Activated CD4-positive, alpha-beta T cell treated with anti-CD3 and anti-CD28 coated beads for 24 hours (primary cell): ENCODE measurements around the gene CLC.
"Not testable (repeated sequence)": the region's sequence is repeated elsewhere in the genome, so short reads cannot be mapped to it uniquely, and the experiment has no call there.

ENCODE experiments used
- DNase-seq, 2 donors: peaks; one replicate each; pipeline ENCODE4 v3.0.0-alpha.2; 2020; ENCODE audit warnings: low read depth in 2 of 2

CLC gene

GRCh38 chr19:39729594-39729993, 8.2 kb downstream of the CLC start:
- no peak for DNase-seq

DNA sequence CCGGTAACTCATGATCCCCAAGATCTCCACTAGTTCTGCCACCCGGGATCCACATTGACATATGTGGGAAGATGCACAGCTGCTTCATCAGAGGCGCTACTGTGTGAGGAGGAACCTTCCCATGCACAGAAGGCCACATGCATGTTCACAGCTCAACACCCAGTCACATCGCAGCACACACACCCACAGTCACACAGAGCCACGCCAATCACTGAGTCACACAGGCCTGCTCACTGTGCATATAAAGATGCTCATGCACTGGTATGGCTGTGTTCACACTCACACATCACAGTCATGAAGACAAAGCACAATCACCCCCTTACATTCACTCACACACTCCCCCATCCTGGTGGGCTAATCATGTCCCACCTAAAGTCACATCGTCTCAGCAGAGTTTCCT, 9.8 kb downstream of the CLC start:
- no peak for DNase-seq

DNA sequence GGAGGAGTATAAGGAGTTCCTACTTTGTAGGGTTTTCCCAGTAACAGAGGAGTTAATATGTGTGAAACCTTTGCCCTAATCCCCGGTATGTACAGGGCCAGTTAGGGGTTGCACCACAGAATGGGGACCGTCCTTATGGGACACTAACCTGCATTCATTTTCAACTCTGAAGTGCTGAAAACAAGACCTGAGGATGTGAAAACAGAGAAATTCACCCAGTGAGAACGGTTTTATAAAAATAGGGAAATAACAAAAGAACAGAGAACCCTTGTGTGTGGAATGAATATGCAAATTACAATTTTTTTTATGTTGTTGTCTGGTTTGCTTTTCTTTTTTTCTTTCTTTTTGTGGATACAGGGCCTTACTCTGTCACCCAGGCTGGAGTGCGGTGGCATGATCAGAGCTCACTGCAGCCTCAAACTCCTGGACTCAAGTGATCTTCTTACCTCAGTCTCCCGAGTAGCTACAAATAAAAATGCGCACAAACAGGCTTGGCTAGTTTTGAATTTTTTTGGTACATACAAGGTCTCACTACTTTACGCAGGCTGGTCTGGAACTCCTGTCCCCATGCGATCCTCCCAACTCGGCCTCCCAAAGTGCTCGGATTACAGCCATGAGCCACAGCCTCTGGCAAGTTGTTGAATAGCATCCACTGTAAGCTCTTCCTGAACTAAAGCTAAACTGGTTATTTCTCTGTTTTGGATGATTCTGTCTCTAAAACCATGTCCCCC, 10.6 kb downstream of the CLC start:
- no peak for DNase-seq

GRCh38 chr19:39725995-39726394, 11.8 kb downstream of the CLC start:
- no peak for DNase-seq

DNA sequence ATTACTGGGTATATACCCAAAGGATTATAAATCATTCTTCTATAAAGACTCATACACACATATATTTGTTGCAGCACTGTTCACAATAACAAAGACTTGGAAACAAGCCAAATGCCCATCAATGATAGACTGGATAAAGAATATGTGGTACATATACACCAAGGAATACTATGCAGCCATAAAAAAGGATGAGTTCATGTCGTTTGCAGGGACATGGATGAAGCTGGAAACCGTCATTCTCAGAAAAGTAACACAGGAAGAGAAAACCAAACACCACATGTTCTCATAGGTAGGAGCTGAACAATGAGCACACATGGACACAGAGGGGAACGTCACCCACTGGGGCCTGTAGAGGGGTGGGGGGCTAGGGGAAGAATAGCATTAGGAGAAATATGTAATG, 17.7 kb downstream of the CLC start:
- DNase-seq, result not testable (repeated sequence)

DNA sequence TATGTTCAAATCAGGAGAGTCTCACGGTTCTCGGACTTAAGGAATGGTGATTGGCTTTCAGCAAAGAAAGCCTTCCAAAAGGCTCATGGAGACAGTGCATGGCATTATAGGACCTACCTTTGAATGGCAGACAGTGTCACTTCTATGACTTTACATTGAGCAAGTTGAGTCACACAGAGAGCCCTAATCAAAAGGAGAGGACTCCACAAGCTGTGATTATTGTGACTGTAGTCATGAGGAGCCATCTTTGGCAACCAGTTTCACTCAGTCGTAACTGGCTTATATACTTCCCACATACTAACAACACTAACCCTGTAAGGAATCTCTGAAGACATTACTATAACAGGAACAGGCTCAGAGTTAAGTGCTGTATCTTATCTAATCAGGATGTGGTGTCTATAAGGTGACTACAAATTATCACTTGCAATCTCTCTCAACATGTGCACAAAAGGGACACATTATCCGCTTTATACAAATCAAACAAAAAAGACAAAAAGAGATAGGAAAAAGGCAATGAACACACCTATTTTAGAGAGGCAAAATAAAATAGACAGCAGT, 27.4 kb downstream of the CLC start:
- DNase-seq, result no peak

DNA sequence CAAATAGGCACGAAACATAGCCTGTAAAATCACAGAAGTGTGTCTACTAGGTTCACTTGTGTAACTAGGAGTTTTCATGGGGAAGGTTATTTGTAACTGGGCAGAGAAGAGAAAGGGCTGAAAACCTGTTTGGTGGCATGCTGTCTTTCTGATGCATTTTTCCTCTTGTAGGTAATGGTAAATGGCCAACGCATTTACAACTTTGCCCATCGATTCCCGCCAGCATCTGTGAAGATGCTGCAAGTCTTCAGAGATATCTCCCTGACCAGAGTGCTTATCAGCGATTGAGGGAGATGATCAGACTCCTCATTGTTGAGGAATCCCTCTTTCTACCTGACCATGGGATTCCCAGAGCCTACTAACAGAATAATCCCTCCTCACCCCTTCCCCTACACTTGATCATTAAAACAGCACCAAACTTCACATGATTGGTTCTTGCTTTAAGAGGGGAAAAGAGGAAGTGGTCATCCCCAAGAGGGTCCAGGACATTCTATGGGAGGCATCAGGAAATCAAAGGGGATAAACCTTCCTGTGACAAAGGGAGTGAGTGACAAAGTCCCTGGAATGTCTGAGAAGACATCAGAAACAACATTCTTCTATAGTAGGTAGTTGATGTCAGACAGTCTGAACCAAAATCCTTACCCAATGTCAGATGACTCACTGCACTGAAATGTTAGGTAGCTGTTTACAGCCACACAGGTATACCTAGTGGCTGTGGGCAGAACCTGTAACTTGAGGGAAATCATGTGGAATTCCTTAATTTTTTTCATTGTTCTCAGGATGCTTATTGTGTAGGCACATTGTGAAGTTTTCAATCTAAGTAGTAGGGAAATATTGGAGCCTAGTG, 28.6 kb downstream of the CLC start:
- no peak for DNase-seq

DNA sequence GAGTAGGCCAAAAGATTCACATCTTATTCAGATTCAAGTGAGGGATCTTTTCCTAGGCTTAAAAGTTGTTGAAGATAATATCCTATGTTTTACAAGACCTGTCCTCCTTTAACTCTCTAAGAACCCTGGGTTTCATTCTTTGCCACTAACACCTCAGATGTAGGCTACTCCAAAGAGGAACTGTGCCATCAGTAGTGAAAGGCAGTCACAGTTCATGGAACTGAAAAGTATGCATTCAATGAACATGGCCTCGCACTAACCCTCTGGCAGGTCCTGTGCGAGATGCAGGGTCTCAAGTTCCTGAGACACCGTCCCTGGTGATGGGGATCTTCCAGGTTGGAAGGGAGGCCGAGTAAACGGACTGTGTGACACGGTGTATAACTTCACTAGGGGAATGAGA, 29.2 kb downstream of the CLC start:
- DNase-seq, result no peak

GRCh38 chr19:39705578-39706188, 32.1 kb downstream of the CLC start:
- no peak for DNase-seq

- no peak for DNase-seq
These were observed 33.4 kb downstream of the CLC start, which contains the start of gene LGALS14 for GRCh38 chr19:39704181-39705044. Gene LGALS14, plus strand, starts transcription at chr19:39704481. Its CDS starts 48 bp downstream, at chr19:39704529.

- DNase-seq, result no peak
These were observed 36.5 kb downstream of the CLC start for GRCh38 chr19:39701291-39701690.

- no peak for DNase-seq
These were observed 39.3 kb downstream of the CLC start for GRCh38 chr19:39698535-39698934.

DNA sequence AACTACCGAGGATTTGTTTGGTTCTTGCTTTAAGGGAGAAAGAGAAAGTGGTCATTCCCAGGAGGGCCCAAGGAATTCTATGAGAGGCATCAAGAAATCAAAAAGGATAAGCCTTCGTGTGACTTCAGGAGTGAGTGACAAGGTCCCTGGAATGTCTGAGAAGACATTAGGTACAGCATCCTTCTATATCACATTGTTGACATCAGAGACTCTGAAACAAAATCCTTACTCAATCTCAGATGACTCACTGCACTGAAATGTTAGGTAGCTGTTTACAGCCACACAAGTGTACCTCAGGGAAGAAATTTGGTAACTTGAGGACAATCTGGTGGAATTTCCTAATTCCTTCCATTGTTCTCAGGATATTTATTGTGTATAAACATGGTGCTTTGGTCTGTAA, 41.4 kb downstream of the CLC start:
- DNase-seq, result no peak

- no peak for DNase-seq
These were observed 42.1 kb downstream of the CLC start for GRCh38 chr19:39695759-39696158.

DNA sequence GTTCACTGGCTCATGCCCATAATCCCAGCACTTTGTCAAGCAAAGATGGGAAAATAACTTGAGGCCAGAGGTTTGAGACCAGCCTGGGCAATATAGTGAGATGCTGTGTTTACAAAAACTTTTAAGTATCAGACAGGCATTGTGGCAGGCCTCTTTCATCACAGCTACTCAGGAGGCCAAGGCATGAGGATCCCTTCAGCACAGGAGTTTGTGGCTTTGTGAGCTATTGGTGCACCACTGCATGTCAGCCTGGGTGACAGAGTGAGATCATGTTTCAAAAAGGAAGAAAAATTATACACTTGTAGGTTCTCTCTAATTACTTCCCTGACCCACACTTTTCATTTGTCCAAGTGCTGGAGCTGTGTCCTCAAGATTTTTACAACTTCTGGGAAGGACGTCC, 45.0 kb downstream of the CLC start:
- no peak for DNase-seq

- no peak for DNase-seq
These were observed 45.7 kb downstream of the CLC start for GRCh38 chr19:39692166-39692565.

DNA sequence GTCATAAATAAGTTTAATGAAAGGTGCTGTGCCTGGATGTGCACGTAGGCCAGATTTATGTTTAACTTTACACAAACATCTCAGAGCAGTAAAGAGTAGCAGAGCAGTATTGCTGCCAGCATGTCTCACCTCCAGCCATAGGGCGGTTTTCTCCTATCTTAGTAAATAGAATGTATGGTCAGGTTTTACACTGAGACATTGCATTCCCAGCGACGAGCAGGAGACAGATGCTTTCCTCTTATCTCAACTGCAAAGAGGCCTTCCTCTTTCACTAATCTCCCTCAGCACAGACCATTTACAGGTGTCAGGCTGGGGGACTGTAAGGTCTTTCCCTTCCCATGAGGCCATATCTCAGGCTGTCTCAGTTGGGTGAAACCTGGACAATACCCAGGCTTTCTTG, 49.2 kb downstream of the CLC start:
- DNase-seq, result not testable (repeated sequence)

- no peak for DNase-seq
These were observed 51.1 kb downstream of the CLC start for GRCh38 chr19:39686739-39687138.

GRCh38 chr19:39684267-39684666, 53.6 kb downstream of the CLC start:
- DNase-seq, result no peak

- no peak for DNase-seq
These were observed 56.4 kb downstream of the CLC start for GRCh38 chr19:39681416-39681815.
